ENCODE measurements around the gene NAB1.

DNA sequence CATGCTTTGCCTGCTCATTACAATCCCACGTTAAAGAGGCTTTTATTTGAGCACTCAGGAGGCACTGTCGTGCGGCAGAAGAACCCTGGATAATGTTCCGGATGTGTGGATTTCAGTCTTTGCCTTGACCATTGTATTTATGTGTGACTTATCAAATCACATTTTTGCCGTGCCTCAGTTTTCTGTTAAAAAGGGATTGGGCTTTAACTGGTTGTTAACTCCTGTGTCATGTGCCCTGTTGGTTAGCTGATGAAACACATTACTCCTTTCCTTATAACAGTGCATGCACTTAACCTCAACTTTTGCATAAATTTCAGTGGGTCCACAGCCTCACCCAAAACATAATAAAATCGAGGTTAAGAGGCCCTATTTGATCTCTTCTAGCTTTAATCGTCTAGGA lies 52.7 kb downstream of the NAB1 start:
- no peak for TF ChIP-seq POLR2A (IDR thresholded peaks at IDR 0.05; ENCODE audit: low read depth, low read length)
- no peak for TF ChIP-seq TAF1 (IDR thresholded peaks at IDR 0.05; ENCODE audit: low read depth, low read length)
- no peak for TF ChIP-seq POLR2AphosphoS5 (IDR thresholded peaks at IDR 0.05; ENCODE audit: low read depth, low read length)
